GM23338 (cell line): ENCODE results near the gene PHGDH. TPM values are rescaled to one million over a fixed set of nuclear protein-coding genes. Genes with fewer than 3 reads are reported as not detected.

Experiments
- ATAC-seq: fragments of 200-7000 bp; cut with Tn5 transposase; 3 replicates; pipeline ENCODE4 v1.9.1; 2020
- DNase-seq: peaks from one replicate; pipeline ENCODE4 v3.0.0-alpha.2; 2015; ENCODE audit warnings: low spot score
- H2AFZ ChIP-seq: fragments of 200-600 bp; sonication (generic); 2 replicates; pipeline ENCODE4 v1.8.0; 2016; ENCODE audit warnings: antibody characterized with exemption, mild to moderate bottlenecking, moderate library complexity
- H3F3A ChIP-seq: fragments of 200-600 bp; sonication (generic); replicated peaks from 2 replicates; pipeline ENCODE4 v1.8.0; 2017; ENCODE audit warnings: antibody characterized with exemption, mixed run types, low read depth
- H3K27ac ChIP-seq: fragments of 200-600 bp; sonication (generic); 2 replicates; pipeline ENCODE4 v1.6.1; 2016; ENCODE audit warnings: low read depth
- H3K27me3 ChIP-seq: fragments of 200-600 bp; sonication (generic); 2 replicates; pipeline ENCODE4 v1.8.0; 2016; ENCODE audit warnings: mild to moderate bottlenecking, mixed run types, moderate library complexity; ENCODE audit not compliant: insufficient read depth
- H3K36me3 ChIP-seq: fragments of 200-600 bp; sonication (generic); 2 replicates; pipeline ENCODE4 v1.8.0; 2016; ENCODE audit warnings: mild to moderate bottlenecking; ENCODE audit not compliant: insufficient read depth
- H3K4me1 ChIP-seq: fragments of 200-600 bp; sonication (generic); 2 replicates; pipeline ENCODE4 v1.8.0; 2016; ENCODE audit warnings: mild to moderate bottlenecking, moderate library complexity; ENCODE audit not compliant: insufficient read depth
- H3K4me2 ChIP-seq: fragments of 200-600 bp; sonication (generic); 2 replicates; pipeline ENCODE4 v1.7.1; 2017; ENCODE audit warnings: mixed run types
- H3K4me3 ChIP-seq: fragments of 200-600 bp; sonication (generic); 2 replicates; pipeline ENCODE4 v1.6.1; 2016; ENCODE audit warnings: mixed run types
- H3K79me2 ChIP-seq: fragments of 200-600 bp; sonication (generic); replicated peaks from 2 replicates; pipeline ENCODE4 v1.8.0; 2017; ENCODE audit warnings: mild to moderate bottlenecking; ENCODE audit not compliant: insufficient read depth
- H3K9me2 ChIP-seq: fragments of 200-600 bp; sonication (generic); 2 replicates; pipeline ENCODE4 v1.8.0; 2017; ENCODE audit not compliant: insufficient read depth
- H4K20me1 ChIP-seq: fragments of 200-600 bp; sonication (generic); replicated peaks from 2 replicates; pipeline ENCODE4 v1.8.0; 2017; ENCODE audit warnings: mild to moderate bottlenecking; ENCODE audit not compliant: insufficient read depth
- H3K27ac Mint-ChIP-seq: 2 replicates; pipeline ENCODE4 v1.8.0; 2020; ENCODE audit warnings: inconsistent platforms, mild to moderate bottlenecking, moderate library complexity, mixed read lengths
- H3K27me3 Mint-ChIP-seq: 3 replicates; pipeline ENCODE4 v1.8.0; 2022; ENCODE audit warnings: low read depth, mild to moderate bottlenecking, moderate library complexity, mixed read lengths, inconsistent platforms; ENCODE audit not compliant: insufficient read depth, poor library complexity
- H3K36me3 Mint-ChIP-seq: 3 replicates; pipeline ENCODE4 v1.8.0; 2021; ENCODE audit warnings: low read depth, mild to moderate bottlenecking, inconsistent platforms, moderate library complexity, mixed read lengths
- H3K4me1 Mint-ChIP-seq: 3 replicates; pipeline ENCODE4 v1.8.0; 2020; ENCODE audit warnings: mild to moderate bottlenecking, inconsistent platforms, mixed read lengths
- H3K4me3 Mint-ChIP-seq: 3 replicates; pipeline ENCODE4 v1.8.0; 2021; ENCODE audit warnings: moderate library complexity, mild to moderate bottlenecking, inconsistent platforms, mixed read lengths
- H3K9me3 Mint-ChIP-seq: 3 replicates; pipeline ENCODE4 v1.8.0; 2020; ENCODE audit warnings: moderate library complexity, mild to moderate bottlenecking, inconsistent platforms, mixed read lengths
- CREB1 ChIP-seq: fragments of 250-450 bp; sonication (Bioruptor Pico); IDR thresholded peaks from 2 replicates; pipeline ENCODE4 v1.5.0; 2020; ENCODE audit warnings: low read depth, mild to moderate bottlenecking, moderate library complexity
- ETS1 ChIP-seq: IDR thresholded peaks from 2 replicates; pipeline ENCODE4 v1.6.1; 2016; ENCODE audit warnings: antibody characterized with exemption
- EZH2 ChIP-seq: fragments of 200-600 bp; sonication (generic); IDR thresholded peaks from one replicate; pipeline ENCODE4 v1.8.0; 2017; ENCODE audit warnings: antibody characterized with exemption, mild to moderate bottlenecking, low read depth; ENCODE audit not compliant: unreplicated experiment
- EZH2phosphoT487 ChIP-seq: fragments of 200-600 bp; sonication (generic); IDR thresholded peaks from one replicate; pipeline ENCODE4 v1.8.1; 2018; ENCODE audit warnings: antibody characterized with exemption; ENCODE audit not compliant: unreplicated experiment
- JUNB ChIP-seq: IDR thresholded peaks from one replicate; pipeline ENCODE4 v1.6.1; 2016; ENCODE audit warnings: antibody characterized with exemption; ENCODE audit not compliant: unreplicated experiment
- NANOG ChIP-seq: IDR thresholded peaks from 2 replicates; pipeline ENCODE4 v1.6.1; 2016; ENCODE audit warnings: antibody characterized with exemption, borderline replicate concordance
- POLR2AphosphoS5 ChIP-seq: IDR thresholded peaks from 2 replicates; pipeline ENCODE4 v1.6.1; 2016; ENCODE audit warnings: antibody characterized with exemption, low read depth
- STAT1 ChIP-seq: IDR thresholded peaks from one replicate; pipeline ENCODE4 v1.6.1; 2016; ENCODE audit warnings: antibody characterized with exemption; ENCODE audit not compliant: unreplicated experiment
- ZNF114 ChIP-seq: fragments of 250-450 bp; sonication (Bioruptor Pico); IDR thresholded peaks from 2 replicates; pipeline ENCODE4 v1.5.0; 2020; ENCODE audit warnings: mild to moderate bottlenecking, moderate library complexity
- ZNF331 ChIP-seq: fragments of 250-450 bp; sonication (Bioruptor Pico); IDR thresholded peaks from 2 replicates; pipeline ENCODE4 v1.5.0; 2020; ENCODE audit warnings: low read depth, mild to moderate bottlenecking, moderate library complexity
- polyA plus RNA-seq: library from polyadenylated mRNA; unstranded; fragments of >200 nt; fragmentation: Nextera tagmentation; extraction: Ambion mirVana; gene quantifications from 2 replicates; pipeline ENCODE4 v1.2.1, GENCODE V29; 2016
- total RNA-seq: library from RNA; depleted of rRNA; stranded (reverse); fragments of >200 nt; shearing (Covaris generic); gene quantifications from 2 replicates; pipeline ENCODE4 v1.2.3, GENCODE V29; 2014
- TF ChIP-seq, protein P1 (sequence below): IDR thresholded peaks from one replicate; pipeline ENCODE4 v1.6.1; 2018; ENCODE audit warnings: antibody characterized with exemption; ENCODE audit not compliant: unreplicated experiment
- TF ChIP-seq, protein P2 (sequence below): fragments of 250-450 bp; sonication (Bioruptor Pico); IDR thresholded peaks from 2 replicates; pipeline ENCODE4 v1.5.0; 2020; ENCODE audit warnings: mild to moderate bottlenecking, moderate library complexity
- TF ChIP-seq, protein P3 (sequence below), 2 experiments: fragments of 200-600 bp in 1 of 2; sonication (generic) in 1 of 2; conservative IDR thresholded peaks; 2 replicates each; pipeline versions ENCODE4 v1.5.1 to v1.6.1; 2016 to 2017; ENCODE audit warnings: antibody characterized with exemption in 2 of 2, low read depth in 2 of 2, mild to moderate bottlenecking in 2 of 2, moderate library complexity in 1 of 2

Gene PHGDH
- total and polyA plus RNA-seq, 2 experiments from 2014 or later: 612 to 885 TPM

GRCh38 chr1:119758584-119758983 is 46.9 kb downstream of the PHGDH start:
- H3K4me3 Mint-ChIP-seq: no peak overlapping the region
- no peak overlapping the region for H3K27ac Mint-ChIP-seq
- Histone ChIP-seq H3K4me2 (no peak overlapping the region), H4K20me1 (no peaks in the 10 kb centered on the region), H2AFZ (no peak overlapping the region), H3K27me3 (no peaks in the 10 kb centered on the region), H3K36me3 (no peaks in the 10 kb centered on the region), H3K4me3 (no peak overlapping the region), H3F3A (no peaks in the 10 kb centered on the region), H3K9me2 (peaks cover 2% of the 10 kb centered on the region; the same call in 1 of the 2 replicates), H3K4me1 (peaks cover 4% of the 10 kb centered on the region), H3K79me2 (no peaks in the 10 kb centered on the region), H3K27ac (no peak overlapping the region)
- H3K4me1 Mint-ChIP-seq: peaks cover 10% of the 10 kb centered on the region; the same call in 2 of the 3 replicates
- no peaks in the 10 kb centered on the region for H3K9me3 Mint-ChIP-seq
- DNase-seq (no peak), ATAC-seq (no peak)
- no peaks in the 10 kb centered on the region for H3K36me3 Mint-ChIP-seq
- peaks cover 3% of the 10 kb centered on the region for H3K27me3 Mint-ChIP-seq
- no peak for TF ChIP-seq CREB1 (CRISPR knock-in tag)
- no peak for TF ChIP-seq EZH2
- TF ChIP-seq POLR2AphosphoS5: no peak
- TF ChIP-seq JUNB: no peak
- TF ChIP-seq ZNF114: no peak
- TF ChIP-seq ZNF331 (CRISPR knock-in tag): no peak
- TF ChIP-seq, protein P1, sequence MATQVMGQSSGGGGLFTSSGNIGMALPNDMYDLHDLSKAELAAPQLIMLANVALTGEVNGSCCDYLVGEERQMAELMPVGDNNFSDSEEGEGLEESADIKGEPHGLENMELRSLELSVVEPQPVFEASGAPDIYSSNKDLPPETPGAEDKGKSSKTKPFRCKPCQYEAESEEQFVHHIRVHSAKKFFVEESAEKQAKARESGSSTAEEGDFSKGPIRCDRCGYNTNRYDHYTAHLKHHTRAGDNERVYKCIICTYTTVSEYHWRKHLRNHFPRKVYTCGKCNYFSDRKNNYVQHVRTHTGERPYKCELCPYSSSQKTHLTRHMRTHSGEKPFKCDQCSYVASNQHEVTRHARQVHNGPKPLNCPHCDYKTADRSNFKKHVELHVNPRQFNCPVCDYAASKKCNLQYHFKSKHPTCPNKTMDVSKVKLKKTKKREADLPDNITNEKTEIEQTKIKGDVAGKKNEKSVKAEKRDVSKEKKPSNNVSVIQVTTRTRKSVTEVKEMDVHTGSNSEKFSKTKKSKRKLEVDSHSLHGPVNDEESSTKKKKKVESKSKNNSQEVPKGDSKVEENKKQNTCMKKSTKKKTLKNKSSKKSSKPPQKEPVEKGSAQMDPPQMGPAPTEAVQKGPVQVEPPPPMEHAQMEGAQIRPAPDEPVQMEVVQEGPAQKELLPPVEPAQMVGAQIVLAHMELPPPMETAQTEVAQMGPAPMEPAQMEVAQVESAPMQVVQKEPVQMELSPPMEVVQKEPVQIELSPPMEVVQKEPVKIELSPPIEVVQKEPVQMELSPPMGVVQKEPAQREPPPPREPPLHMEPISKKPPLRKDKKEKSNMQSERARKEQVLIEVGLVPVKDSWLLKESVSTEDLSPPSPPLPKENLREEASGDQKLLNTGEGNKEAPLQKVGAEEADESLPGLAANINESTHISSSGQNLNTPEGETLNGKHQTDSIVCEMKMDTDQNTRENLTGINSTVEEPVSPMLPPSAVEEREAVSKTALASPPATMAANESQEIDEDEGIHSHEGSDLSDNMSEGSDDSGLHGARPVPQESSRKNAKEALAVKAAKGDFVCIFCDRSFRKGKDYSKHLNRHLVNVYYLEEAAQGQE: no peak
- no peak for TF ChIP-seq ETS1
- no peak for TF ChIP-seq EZH2phosphoT487
- no peak for TF ChIP-seq NANOG
- TF ChIP-seq, protein P2, sequence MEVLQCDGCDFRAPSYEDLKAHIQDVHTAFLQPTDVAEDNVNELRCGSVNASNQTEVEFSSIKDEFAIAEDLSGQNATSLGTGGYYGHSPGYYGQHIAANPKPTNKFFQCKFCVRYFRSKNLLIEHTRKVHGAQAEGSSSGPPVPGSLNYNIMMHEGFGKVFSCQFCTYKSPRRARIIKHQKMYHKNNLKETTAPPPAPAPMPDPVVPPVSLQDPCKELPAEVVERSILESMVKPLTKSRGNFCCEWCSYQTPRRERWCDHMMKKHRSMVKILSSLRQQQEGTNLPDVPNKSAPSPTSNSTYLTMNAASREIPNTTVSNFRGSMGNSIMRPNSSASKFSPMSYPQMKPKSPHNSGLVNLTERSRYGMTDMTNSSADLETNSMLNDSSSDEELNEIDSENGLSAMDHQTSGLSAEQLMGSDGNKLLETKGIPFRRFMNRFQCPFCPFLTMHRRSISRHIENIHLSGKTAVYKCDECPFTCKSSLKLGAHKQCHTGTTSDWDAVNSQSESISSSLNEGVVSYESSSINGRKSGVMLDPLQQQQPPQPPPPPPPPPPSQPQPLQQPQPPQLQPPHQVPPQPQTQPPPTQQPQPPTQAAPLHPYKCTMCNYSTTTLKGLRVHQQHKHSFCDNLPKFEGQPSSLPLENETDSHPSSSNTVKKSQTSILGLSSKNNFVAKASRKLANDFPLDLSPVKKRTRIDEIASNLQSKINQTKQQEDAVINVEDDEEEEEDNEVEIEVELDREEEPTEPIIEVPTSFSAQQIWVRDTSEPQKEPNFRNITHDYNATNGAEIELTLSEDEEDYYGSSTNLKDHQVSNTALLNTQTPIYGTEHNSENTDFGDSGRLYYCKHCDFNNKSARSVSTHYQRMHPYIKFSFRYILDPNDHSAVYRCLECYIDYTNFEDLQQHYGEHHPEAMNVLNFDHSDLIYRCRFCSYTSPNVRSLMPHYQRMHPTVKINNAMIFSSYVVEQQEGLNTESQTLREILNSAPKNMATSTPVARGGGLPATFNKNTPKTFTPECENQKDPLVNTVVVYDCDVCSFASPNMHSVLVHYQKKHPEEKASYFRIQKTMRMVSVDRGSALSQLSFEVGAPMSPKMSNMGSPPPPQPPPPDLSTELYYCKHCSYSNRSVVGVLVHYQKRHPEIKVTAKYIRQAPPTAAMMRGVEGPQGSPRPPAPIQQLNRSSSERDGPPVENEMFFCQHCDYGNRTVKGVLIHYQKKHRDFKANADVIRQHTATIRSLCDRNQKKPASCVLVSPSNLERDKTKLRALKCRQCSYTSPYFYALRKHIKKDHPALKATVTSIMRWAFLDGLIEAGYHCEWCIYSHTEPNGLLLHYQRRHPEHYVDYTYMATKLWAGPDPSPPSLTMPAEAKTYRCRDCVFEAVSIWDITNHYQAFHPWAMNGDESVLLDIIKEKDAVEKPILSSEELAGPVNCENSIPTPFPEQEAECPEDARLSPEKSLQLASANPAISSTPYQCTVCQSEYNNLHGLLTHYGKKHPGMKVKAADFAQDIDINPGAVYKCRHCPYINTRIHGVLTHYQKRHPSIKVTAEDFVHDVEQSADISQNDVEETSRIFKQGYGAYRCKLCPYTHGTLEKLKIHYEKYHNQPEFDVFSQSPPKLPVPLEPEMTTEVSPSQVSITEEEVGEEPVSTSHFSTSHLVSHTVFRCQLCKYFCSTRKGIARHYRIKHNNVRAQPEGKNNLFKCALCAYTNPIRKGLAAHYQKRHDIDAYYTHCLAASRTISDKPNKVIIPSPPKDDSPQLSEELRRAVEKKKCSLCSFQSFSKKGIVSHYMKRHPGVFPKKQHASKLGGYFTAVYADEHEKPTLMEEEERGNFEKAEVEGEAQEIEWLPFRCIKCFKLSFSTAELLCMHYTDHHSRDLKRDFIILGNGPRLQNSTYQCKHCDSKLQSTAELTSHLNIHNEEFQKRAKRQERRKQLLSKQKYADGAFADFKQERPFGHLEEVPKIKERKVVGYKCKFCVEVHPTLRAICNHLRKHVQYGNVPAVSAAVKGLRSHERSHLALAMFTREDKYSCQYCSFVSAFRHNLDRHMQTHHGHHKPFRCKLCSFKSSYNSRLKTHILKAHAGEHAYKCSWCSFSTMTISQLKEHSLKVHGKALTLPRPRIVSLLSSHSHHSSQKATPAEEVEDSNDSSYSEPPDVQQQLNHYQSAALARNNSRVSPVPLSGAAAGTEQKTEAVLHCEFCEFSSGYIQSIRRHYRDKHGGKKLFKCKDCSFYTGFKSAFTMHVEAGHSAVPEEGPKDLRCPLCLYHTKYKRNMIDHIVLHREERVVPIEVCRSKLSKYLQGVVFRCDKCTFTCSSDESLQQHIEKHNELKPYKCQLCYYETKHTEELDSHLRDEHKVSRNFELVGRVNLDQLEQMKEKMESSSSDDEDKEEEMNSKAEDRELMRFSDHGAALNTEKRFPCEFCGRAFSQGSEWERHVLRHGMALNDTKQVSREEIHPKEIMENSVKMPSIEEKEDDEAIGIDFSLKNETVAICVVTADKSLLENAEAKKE (CRISPR knock-in tag): no peak
- no peak for TF ChIP-seq STAT1
- TF ChIP-seq, protein P3, sequence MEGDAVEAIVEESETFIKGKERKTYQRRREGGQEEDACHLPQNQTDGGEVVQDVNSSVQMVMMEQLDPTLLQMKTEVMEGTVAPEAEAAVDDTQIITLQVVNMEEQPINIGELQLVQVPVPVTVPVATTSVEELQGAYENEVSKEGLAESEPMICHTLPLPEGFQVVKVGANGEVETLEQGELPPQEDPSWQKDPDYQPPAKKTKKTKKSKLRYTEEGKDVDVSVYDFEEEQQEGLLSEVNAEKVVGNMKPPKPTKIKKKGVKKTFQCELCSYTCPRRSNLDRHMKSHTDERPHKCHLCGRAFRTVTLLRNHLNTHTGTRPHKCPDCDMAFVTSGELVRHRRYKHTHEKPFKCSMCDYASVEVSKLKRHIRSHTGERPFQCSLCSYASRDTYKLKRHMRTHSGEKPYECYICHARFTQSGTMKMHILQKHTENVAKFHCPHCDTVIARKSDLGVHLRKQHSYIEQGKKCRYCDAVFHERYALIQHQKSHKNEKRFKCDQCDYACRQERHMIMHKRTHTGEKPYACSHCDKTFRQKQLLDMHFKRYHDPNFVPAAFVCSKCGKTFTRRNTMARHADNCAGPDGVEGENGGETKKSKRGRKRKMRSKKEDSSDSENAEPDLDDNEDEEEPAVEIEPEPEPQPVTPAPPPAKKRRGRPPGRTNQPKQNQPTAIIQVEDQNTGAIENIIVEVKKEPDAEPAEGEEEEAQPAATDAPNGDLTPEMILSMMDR (conservative IDR thresholded peaks at IDR 0.05; ENCODE audit: low read depth in 2 of 2): no peak
